GM19351 (cell line): ENCODE data around the gene ADM.

ENCODE experiments used
- ATAC-seq: cut with Tn5 transposase; IDR thresholded peaks from one replicate; pipeline ENCODE4 v1.9.1; 2021; ENCODE audit warnings: mild to moderate bottlenecking, moderate library complexity; ENCODE audit not compliant: unreplicated experiment

Gene ADM

GRCh38 chr11:10289765-10290380 is 15.0 kb upstream of the ADM start:
- no peak for ATAC-seq

GRCh38 chr11:10291801-10292638 is 12.9 kb upstream of the ADM start:
- ATAC-seq = no peak

GRCh38 chr11:10293423-10294289 is 11.2 kb upstream of the ADM start, which contains the start of gene SBF2:
Gene SBF2, minus strand, starts transcription at chr11:10294219. Its CDS starts 150 bp downstream, at chr11:10294069.
- ATAC-seq = peak; percentile 44

GRCh38 chr11:10294290-10294953 is 10.5 kb upstream of the ADM start:
- no peak for ATAC-seq

- no peak for ATAC-seq
Measured at GRCh38 chr11:10295064-10295901, 9.6 kb upstream of the ADM start.

GRCh38 chr11:10298342-10298741 is 6.5 kb upstream of the ADM start:
- ATAC-seq = peak; percentile 89

- no peak for ATAC-seq
Measured at GRCh38 chr11:10301656-10302358, 3.1 kb upstream of the ADM start.

GRCh38 chr11:10302359-10302743 is 2.5 kb upstream of the ADM start:
- ATAC-seq = no peak

- ATAC-seq = no peak
Measured at GRCh38 chr11:10302744-10303557, 1.9 kb upstream of the ADM start.

- ATAC-seq = no peak
Measured at GRCh38 chr11:10303558-10304363, 1.1 kb upstream of the ADM start.

GRCh38 chr11:10305262-10305963 is 540 bp downstream of the ADM start:
- ATAC-seq = no peak

- no peak for ATAC-seq
Measured at GRCh38 chr11:10305964-10306918, 1.4 kb downstream of the ADM start.

GRCh38 chr11:10307022-10307399 is 2.1 kb downstream of the ADM start:
- ATAC-seq = no peak

GRCh38 chr11:10307400-10308200 is 2.7 kb downstream of the ADM start:
- ATAC-seq = peak; percentile 51
